Thoracic aorta (tissue), 2 donors: Measurements from ENCODE around the gene SAMHD1. TPM values are rescaled to one million over a fixed set of nuclear protein-coding genes. Genes with fewer than 3 reads are reported as not detected.
"Not testable (repeated sequence)": the region's sequence is repeated elsewhere in the genome, so short reads cannot be mapped to it uniquely, and the experiment has no call there.

ENCODE experiments used
- ATAC-seq: fragments of 150-250 bp; one replicate; pipeline ENCODE4 v1.8.0; 2017; ENCODE audit warnings: low read depth; ENCODE audit not compliant: insufficient number of reproducible peaks, low FRiP score
- DNase-seq: peaks from one replicate; pipeline ENCODE4 v3.0.0-alpha.2; 2020; ENCODE audit warnings: low spot score
- H3K27ac ChIP-seq, 2 donors: fragments of 200-600 bp; sonication (generic); 1 replicate in 1 of 2; 2 replicates in 1 of 2; pipeline ENCODE4 v1.5.1; 2016; ENCODE audit warnings: mild to moderate bottlenecking in 2 of 2, moderate library complexity in 2 of 2
- H3K27me3 ChIP-seq: fragments of 200-600 bp; sonication (generic); replicated peaks from 2 replicates; pipeline ENCODE4 v1.6.0; 2016; ENCODE audit warnings: mild to moderate bottlenecking; ENCODE audit not compliant: insufficient read depth
- H3K36me3 ChIP-seq: fragments of 200-600 bp; sonication (generic); one replicate; pipeline ENCODE4 v1.5.1; 2016
- H3K4me1 ChIP-seq, 2 donors: fragments of 200-600 bp; sonication (generic); 1 replicate in 1 of 2; 2 replicates in 1 of 2; pipeline versions ENCODE4 v1.5.1 to v1.6.0; 2016; ENCODE audit warnings: low read depth in 2 of 2, mild to moderate bottlenecking in 1 of 2; ENCODE audit not compliant: control insufficient read depth in 1 of 2
- H3K4me3 ChIP-seq: fragments of 200-600 bp; sonication (generic); 2 replicates; pipeline ENCODE4 v1.5.1; 2016; ENCODE audit warnings: mild to moderate bottlenecking
- H3K9me3 ChIP-seq: fragments of 200-600 bp; sonication (generic); 2 replicates; pipeline ENCODE4 v1.5.1; 2016
- CTCF ChIP-seq: fragments of 200-600 bp; sonication (generic); IDR thresholded peaks from one replicate; pipeline ENCODE4 v1.5.1; 2019; ENCODE audit warnings: antibody characterized with exemption
- total RNA-seq, 2 donors: library from RNA; depleted of rRNA; stranded (reverse); fragments of >200 nt; gene quantifications; one replicate each; pipeline versions ENCODE4 v1.1.0 to v1.2.3, GENCODE V29; 2016

The SAMHD1 gene
- total RNA-seq, 2 donors from 2014 or later, result 229 to 365 TPM

- no peak for DNase-seq
- TF ChIP-seq CTCF, result no peak
- H3K4me1 ChIP-seq, result peaks cover 36 to 79% of the 10 kb centered on the region in 2 donors
- H3K9me3 ChIP-seq, result no peaks in the 10 kb centered on the region
- no peaks in the 10 kb centered on the region for H3K36me3 ChIP-seq
- no peaks in the 10 kb centered on the region for H3K27me3 ChIP-seq
- H3K27ac ChIP-seq, result peak overlapping the region; percentile 89 to 92
- H3K4me3 ChIP-seq, result no peak overlapping the region
- no peak for ATAC-seq
Measured at GRCh38 chr20:36848078-36848660, 103.3 kb downstream of the SAMHD1 start.

DNA sequence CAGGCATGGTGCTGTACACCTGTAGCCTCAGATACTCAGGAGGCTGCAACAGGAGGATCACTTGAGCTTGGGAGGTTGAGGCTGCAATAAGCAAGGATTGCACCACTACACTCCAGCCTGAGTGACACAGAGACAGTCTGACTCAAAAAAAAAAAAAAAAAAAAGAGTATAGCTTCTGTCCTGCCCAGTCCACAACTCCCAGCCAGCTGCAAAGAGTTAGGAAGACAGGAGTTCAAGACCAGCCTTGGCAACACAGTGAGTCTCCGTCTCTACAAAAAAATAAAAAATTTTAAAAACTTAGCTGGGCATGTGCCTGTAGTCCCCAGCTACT is 103.8 kb downstream of the SAMHD1 start:
- H3K4me3 ChIP-seq, result no peak overlapping the region
- no peaks in the 10 kb centered on the region for H3K9me3 ChIP-seq
- peaks cover 39 to 79% of the 10 kb centered on the region in 2 donors for H3K4me1 ChIP-seq
- DNase-seq (no peak), ATAC-seq (no peak)
- H3K36me3 ChIP-seq, result no peaks in the 10 kb centered on the region
- peak overlapping the region; percentile 89 to 92 for H3K27ac ChIP-seq
- TF ChIP-seq CTCF, result no peak
- no peaks in the 10 kb centered on the region for H3K27me3 ChIP-seq

GRCh38 chr20:36847009-36847709 is 104.3 kb downstream of the SAMHD1 start:
- no peak for TF ChIP-seq CTCF
- H3K4me1 ChIP-seq, result peaks cover 35 to 78% of the 10 kb centered on the region in 2 donors
- H3K27ac ChIP-seq, result peak overlapping the region; percentile 89 to 92
- DNase-seq (peak; percentile 59), ATAC-seq (peak; percentile 78)
- H3K4me3 ChIP-seq, result no peak overlapping the region
- H3K36me3 ChIP-seq, result no peaks in the 10 kb centered on the region
- no peaks in the 10 kb centered on the region for H3K9me3 ChIP-seq
- H3K27me3 ChIP-seq, result no peaks in the 10 kb centered on the region

GRCh38 chr20:36845288-36845971 is 106.1 kb downstream of the SAMHD1 start:
- no peaks in the 10 kb centered on the region for H3K9me3 ChIP-seq
- peaks cover 29 to 67% of the 10 kb centered on the region in 2 donors for H3K4me1 ChIP-seq
- TF ChIP-seq CTCF, result no peak
- H3K4me3 ChIP-seq, result no peak overlapping the region
- ATAC-seq (no peak), DNase-seq (no peak)
- H3K27ac ChIP-seq, result peak overlapping the region; percentile 77 to 89
- H3K36me3 ChIP-seq, result no peaks in the 10 kb centered on the region
- H3K27me3 ChIP-seq, result no peaks in the 10 kb centered on the region

DNA sequence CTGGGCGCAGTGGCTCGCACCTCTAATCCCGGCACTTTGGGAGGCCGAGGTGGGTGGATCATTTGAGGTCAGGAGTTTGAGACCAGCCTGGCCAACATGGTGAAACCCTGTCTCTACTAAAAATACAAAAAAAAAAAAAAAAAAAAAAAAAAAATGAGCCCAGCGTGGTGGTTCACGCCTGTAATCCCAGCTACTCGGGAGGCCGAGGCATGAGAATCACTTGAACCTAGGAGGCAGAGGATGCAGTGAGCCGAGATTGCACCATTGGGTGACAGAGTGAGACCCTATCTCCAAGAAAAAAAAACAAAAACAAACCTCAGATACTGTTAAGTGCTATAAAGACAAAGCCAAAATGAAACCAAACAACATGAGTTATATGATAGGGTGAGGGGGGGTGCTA is 110.5 kb downstream of the SAMHD1 start:
- H3K36me3 ChIP-seq, result peaks cover 12% of the 10 kb centered on the region
- ATAC-seq, H3K4me3 ChIP-seq, H3K9me3 ChIP-seq, H3K27ac ChIP-seq, H3K27me3 ChIP-seq, DNase-seq: not testable (repeated sequence)
- peaks cover 7 to 43% of the 10 kb centered on the region in 2 donors for H3K4me1 ChIP-seq

Other genes with a start within 250 kb of the SAMHD1 start
- 10 to 100 TPM; 50.9 to 57.7 TPM for gene NDRG3, start 205.6 kb downstream of the SAMHD1 start, total RNA-seq
- gene DSN1, start 177.9 kb downstream of the SAMHD1 start, total RNA-seq, result 1 to 10 TPM; 5.6 to 6.1 TPM
- gene TLDC2, start 75.6 kb downstream of the SAMHD1 start, total RNA-seq, result 1 to 10 TPM in 1 of 2 donors, not detected in 1; 1.6 TPM
- gene RBL1, start 144.3 kb upstream of the SAMHD1 start, total RNA-seq, result 10 to 100 TPM in 1 of 2 donors, 1 to 10 TPM in 1; 2.5 to 17.1 TPM
- 100 to 1,000 TPM; 128 to 156 TPM for gene RPN2, start 227.6 kb upstream of the SAMHD1 start, total RNA-seq
- gene MROH8, start 227.8 kb upstream of the SAMHD1 start, total RNA-seq, result 10 to 100 TPM in 1 of 2 donors, 1 to 10 TPM in 1; 1.6 to 12.7 TPM